Spinal cord (tissue), 10 donors: ENCODE measurements around the gene IFT52. TPM values are rescaled to one million over a fixed set of nuclear protein-coding genes. Genes with fewer than 3 reads are reported as not detected.
"Not testable (repeated sequence)": the region's sequence is repeated elsewhere in the genome, so short reads cannot be mapped to it uniquely, and the experiment has no call there.

ENCODE experiments used
- DNase-seq, 6 donors: peaks; one replicate each; pipeline versions ENCODE4 v3.0.0 to v3.0.0-alpha.2; 2013 to 2015; ENCODE audit warnings: low spot score in 6 of 6, low read depth in 4 of 6
- H3K27ac ChIP-seq: one replicate; pipeline ENCODE4 v1.5.1; 2013; ENCODE audit warnings: low read depth, low read length, control low read depth
- H3K27me3 ChIP-seq: one replicate; pipeline ENCODE4 v1.6.1; 2013; ENCODE audit warnings: low read length; ENCODE audit not compliant: control insufficient read depth, insufficient read depth
- H3K36me3 ChIP-seq: one replicate; pipeline ENCODE4 v1.6.1; 2013; ENCODE audit warnings: low read length; ENCODE audit not compliant: control insufficient read depth, insufficient read depth
- H3K4me1 ChIP-seq: one replicate; pipeline ENCODE4 v1.6.1; 2013; ENCODE audit warnings: low read length; ENCODE audit not compliant: control insufficient read depth, insufficient read depth
- H3K4me3 ChIP-seq: one replicate; pipeline ENCODE4 v1.5.1; 2013; ENCODE audit warnings: low read depth, low read length, control low read depth
- H3K9me3 ChIP-seq: one replicate; pipeline ENCODE4 v1.6.1; 2013; ENCODE audit warnings: low read length; ENCODE audit not compliant: control insufficient read depth, insufficient read depth
- WGBS: methylation state at CpG from one replicate; pipeline ENCODE4 v1.1.5; 2013; ENCODE audit warnings: missing lambda C conversion rate; ENCODE audit not compliant: insufficient coverage; 5-methylcytosine and 5-hydroxymethylcytosine counted together
- polyA plus RNA-seq, 2 donors: library from polyadenylated mRNA; unstranded; fragments of 120-200 nt; gene quantifications; one replicate each; pipeline ENCODE4 v1.2.1, GENCODE V29; 2013; ENCODE audit not compliant: insufficient read length in 2 of 2
- total RNA-seq, 2 donors: library from RNA; depleted of rRNA in 1 of 2; stranded (reverse); fragments of 120-200 nt in 1 of 2; fragments of >200 nt in 1 of 2; gene quantifications; one replicate each; pipeline versions ENCODE4 v1.2.3 to v1.2.4, GENCODE V29; 2013 to 2014
- donor health status: healthy.

IFT52 gene
- total and polyA plus RNA-seq, 4 donors, result 49.0 to 67.3 (median 59.0) TPM

DNA sequence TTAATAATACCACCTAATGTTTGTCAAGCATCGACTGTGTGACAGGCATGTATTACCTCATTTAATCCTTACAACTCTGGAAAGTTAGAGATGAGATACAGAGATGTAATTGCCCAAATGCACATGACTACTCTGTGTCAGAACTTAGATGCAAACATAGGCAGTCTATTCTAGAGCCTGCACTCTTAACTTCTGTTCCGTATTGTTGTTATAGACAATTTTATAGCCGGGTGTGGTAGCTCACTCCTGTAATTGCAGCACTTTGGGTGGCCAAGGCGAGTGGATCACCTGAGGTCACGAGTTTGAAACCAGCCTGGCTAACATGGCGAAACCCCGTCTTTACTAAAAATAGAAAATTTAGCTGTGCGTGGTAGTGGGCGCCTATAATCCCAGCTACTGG, 15.0 kb downstream of the IFT52 start:
- no peaks in the 10 kb centered on the region for H3K27me3 ChIP-seq
- no peak overlapping the region for H3K4me3 ChIP-seq
- no peaks in the 10 kb centered on the region for H3K9me3 ChIP-seq
- H3K4me1 ChIP-seq, result no peaks in the 10 kb centered on the region
- WGBS, result 98% methylated on average over 8 of the region's 9 CpGs
- no peak for DNase-seq
- no peak overlapping the region for H3K27ac ChIP-seq
- peaks cover 35% of the 10 kb centered on the region for H3K36me3 ChIP-seq

DNA sequence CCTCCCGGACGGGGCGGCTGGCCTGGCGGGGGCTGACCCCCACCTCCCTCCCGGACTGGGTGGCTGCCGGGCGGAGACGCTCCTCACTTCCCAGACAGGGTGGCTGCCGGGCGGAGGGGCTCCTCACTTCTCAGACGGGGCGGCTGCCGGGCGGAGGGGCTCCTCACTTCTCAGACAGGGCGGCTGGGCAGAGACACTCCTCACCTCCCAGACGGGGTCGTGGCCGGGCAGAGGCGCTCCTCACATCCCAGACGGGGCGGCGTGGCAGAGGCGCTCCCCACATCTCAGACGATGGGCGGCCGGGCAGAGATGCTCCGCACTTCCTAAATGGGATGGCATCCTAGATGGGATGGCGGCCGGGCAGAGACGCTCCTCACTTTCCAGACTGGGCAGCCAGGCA, 16.5 kb downstream of the IFT52 start:
- H3K36me3 ChIP-seq, result peaks cover 35% of the 10 kb centered on the region
- H3K27ac ChIP-seq, H3K4me3 ChIP-seq: not testable (repeated sequence)

DNA sequence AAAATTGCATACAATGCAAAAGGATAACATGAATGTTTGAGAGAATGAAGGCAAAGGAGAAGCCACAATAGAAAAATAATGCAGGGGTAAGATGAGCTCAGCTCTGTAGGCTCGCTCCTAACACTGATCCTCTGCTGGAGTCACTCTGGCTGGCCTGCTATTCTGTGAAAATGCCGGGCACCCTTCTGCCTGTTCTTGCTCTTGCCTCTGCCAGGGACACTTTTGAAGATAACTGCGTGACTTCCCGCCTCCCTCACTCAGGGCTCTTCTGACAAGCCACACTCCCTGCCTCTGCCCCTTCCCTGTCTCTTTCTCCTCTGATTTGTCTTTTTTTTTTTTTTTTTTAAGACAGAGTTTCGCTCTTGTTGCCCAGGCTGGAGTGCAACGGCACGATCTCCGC, 40.9 kb downstream of the IFT52 start:
- 93% methylated on average over 4 of the region's 8 CpGs for WGBS
- Histone ChIP-seq H3K36me3 (peaks cover 46% of the 10 kb centered on the region), H3K27me3 (no peaks in the 10 kb centered on the region), H3K9me3 (no peaks in the 10 kb centered on the region), H3K4me3 (no peak overlapping the region), H3K27ac (no peak overlapping the region), H3K4me1 (no peaks in the 10 kb centered on the region)
- DNase-seq, result no peak

More for the DNA sequence above, 16.5 kb downstream of the IFT52 start:
- not testable (repeated sequence) for H3K9me3 ChIP-seq, DNase-seq, H3K27me3 ChIP-seq, H3K4me1 ChIP-seq
- over 99% methylated on average over 13 of the region's 30 CpGs for WGBS

DNA sequence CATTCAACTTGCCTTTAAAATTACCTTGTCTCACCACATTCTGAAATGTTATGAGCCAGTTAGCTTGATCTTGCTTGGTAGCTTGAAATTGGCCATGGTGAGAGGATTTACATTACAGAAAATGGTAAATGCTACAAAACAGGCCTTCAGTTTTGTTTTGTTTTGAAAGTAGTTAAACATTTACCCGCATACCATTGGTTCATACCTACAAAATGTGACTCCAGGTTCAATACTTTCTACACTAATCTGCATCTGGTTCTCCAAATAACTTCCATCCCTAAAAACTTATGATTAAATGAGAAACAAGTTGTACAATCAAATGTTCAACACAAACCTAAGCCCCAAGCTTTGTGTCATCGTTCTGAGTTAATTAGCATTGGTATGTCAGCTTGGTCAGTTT, 45.7 kb downstream of the IFT52 start:
- no peaks in the 10 kb centered on the region for H3K4me1 ChIP-seq
- peaks cover 65% of the 10 kb centered on the region for H3K36me3 ChIP-seq
- H3K27me3 ChIP-seq, result no peaks in the 10 kb centered on the region
- no peak overlapping the region for H3K27ac ChIP-seq
- H3K4me3 ChIP-seq, result no peak overlapping the region
- H3K9me3 ChIP-seq, result no peaks in the 10 kb centered on the region
- DNase-seq, result no peak
- 100% methylated on average over 1 of the region's 2 CpGs for WGBS

DNA sequence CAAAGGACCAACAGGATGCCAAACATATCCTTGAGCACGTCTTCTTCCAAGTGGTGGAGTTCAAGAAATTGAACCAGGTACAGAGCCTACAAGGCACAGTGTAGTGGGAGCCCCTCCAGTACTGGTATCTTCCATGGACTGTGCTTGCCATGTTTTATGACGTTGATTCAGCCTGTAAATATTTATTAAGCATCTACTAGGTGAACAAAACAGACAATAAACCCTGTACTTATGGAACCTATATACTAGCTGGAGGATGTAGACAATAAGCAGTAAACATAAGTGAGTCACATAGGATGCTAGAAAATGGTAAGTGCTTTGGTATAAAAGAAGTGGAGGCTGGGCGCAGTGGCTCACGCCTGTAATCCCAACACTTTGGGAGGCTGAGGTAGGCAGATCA, 51.8 kb downstream of the IFT52 start:
- no peak overlapping the region for H3K27ac ChIP-seq
- peaks cover 44% of the 10 kb centered on the region for H3K36me3 ChIP-seq
- no peak overlapping the region for H3K4me3 ChIP-seq
- H3K27me3 ChIP-seq, result no peaks in the 10 kb centered on the region
- DNase-seq, result no peak
- no peaks in the 10 kb centered on the region for H3K4me1 ChIP-seq
- 87% methylated on average over 3 of the region's 4 CpGs for WGBS
- H3K9me3 ChIP-seq, result no peaks in the 10 kb centered on the region

DNA sequence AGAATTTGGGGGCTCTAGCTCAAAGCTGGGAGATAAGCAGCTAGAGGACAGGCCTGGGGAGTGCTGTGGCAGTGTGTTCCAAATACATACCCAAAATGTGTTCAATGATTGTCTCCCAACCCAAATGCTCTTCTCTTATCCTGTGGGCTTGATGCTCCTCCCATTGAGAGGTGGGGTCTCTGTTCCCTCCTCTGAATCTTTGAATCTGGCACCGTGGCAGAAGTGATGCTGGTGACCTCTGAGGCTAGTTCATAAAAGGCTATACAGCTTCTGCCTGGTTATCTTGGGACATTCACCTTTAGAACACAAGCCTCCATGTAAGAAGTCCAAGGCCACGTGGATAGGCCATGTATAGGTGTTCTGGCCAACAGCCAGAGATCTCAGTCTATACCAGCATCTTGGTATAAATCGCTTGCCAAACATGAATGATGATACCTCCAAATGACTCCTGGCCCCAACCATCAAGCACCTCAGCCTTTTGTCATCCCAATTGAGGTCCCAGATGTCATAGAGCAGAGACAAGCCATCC, 60.3 kb downstream of the IFT52 start:
- H3K9me3 ChIP-seq, result no peaks in the 10 kb centered on the region
- DNase-seq, result no peak
- H3K27ac ChIP-seq, result no peak overlapping the region
- peaks cover 15% of the 10 kb centered on the region for H3K36me3 ChIP-seq
- H3K4me1 ChIP-seq, result no peaks in the 10 kb centered on the region
- no peak overlapping the region for H3K4me3 ChIP-seq
- H3K27me3 ChIP-seq, result no peaks in the 10 kb centered on the region
- 67% methylated on average over 2 of the region's 3 CpGs for WGBS

DNA sequence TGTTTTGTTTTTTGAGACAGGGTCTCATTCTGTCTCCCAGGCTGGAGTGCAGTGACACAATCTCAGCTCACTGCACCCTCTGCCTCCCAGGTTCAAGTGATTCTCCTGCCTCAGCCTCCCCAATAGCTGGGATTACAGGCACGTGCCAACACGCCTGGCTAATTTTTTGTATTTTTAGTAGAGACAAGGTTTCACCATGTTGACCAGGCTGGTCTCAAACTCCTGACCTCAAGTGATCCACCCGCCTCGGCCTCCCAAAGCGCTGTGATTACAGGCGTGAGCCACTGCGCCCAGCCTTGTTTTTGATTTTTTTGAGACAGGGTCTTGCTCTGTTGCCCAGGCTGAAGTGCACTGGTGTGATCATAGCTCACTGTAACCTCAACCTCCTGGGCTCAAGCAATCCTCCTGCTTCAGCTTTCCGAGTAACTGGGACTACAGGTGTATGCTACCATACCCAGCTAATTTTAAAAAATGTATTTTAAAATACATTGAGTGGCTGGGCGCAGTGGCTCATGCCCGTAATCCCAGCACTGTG, 61.0 kb downstream of the IFT52 start:
- not testable (repeated sequence) for H3K4me3 ChIP-seq, DNase-seq, H3K9me3 ChIP-seq, H3K27me3 ChIP-seq, H3K27ac ChIP-seq, H3K4me1 ChIP-seq, H3K36me3 ChIP-seq
- 94% methylated on average over 5 of the region's 10 CpGs for WGBS

DNA sequence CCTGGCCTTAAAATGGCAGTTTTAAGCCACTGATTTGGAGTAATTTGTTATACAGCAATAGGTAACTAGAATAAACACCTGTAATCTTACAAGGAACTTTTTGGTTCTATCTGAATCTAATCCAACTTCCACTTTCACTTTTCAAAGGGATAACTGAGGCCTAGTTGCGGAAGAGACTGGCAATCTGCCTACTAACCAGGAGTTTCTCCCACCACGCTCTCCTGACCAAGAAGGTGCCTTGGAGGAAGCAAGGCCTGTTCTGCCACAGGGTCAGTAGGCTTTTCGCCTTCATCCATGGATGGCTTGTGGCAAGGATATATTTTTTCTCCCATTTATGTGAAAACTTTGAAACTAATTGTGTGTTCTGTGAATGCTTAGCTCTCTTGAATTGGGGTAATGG, 63.2 kb downstream of the IFT52 start:
- no peaks in the 10 kb centered on the region for H3K27me3 ChIP-seq
- DNase-seq, result no peak
- H3K27ac ChIP-seq, result no peak overlapping the region
- peaks cover 16% of the 10 kb centered on the region for H3K4me1 ChIP-seq
- peaks cover 3% of the 10 kb centered on the region for H3K36me3 ChIP-seq
- WGBS, result no CpG with 5 or more reads among the region's 3 CpGs
- no peak overlapping the region for H3K4me3 ChIP-seq
- H3K9me3 ChIP-seq, result no peaks in the 10 kb centered on the region

DNA sequence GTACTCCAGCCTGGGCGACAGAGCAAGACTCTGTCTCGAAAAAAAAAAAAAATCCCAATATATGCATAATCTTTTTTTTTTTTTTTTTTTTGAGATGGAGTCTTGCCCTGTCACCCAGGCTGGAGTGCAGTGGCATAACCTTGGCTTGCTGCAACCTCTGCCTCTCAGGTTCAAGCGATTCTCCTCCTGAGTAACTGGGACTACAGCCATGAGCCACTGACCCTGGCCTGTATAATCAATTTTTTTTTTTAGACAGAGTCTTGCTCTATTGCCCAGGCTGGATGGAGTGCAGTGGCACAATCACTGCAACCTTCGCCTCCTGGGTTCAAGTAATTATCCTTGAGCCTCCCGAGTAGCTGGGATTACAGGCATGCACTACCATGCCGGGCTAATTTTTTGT, 64.4 kb downstream of the IFT52 start:
- not testable (repeated sequence) for H3K27ac ChIP-seq, H3K36me3 ChIP-seq, H3K9me3 ChIP-seq, H3K27me3 ChIP-seq, DNase-seq, H3K4me3 ChIP-seq
- WGBS, result 94% methylated on average over 2 of the region's 6 CpGs
- H3K4me1 ChIP-seq, result peaks cover 16% of the 10 kb centered on the region

DNA sequence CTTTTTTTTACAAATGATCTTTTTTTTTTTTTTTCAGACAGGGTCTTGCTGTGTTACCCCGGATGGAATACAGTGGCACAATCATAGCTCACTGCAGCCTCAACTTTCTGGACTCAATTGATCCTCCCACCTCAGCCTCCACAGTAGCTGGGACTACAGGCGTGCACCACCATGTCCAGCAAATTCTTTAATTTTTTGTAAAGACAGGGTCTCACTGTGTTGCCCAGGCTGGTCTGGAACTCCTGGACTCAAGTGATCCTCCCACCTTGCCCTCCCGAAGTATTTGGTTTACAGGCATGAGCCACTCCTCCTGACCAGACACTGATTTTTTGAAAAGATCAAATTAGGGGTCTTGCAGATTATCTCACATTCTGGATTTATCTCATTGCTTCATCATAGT, 65.2 kb downstream of the IFT52 start:
- Histone ChIP-seq H3K36me3 (no peaks in the 10 kb centered on the region), H3K27ac (no peak overlapping the region), H3K4me3 (no peak overlapping the region), H3K27me3 (no peaks in the 10 kb centered on the region), H3K9me3 (no peaks in the 10 kb centered on the region), H3K4me1 (peaks cover 16% of the 10 kb centered on the region)
- 83% methylated on average over 2 of the region's 3 CpGs for WGBS
- no peak for DNase-seq
